HepG2 (cell line): Measurements from ENCODE around the gene RAD51D. TPM values are rescaled to one million over a fixed set of nuclear protein-coding genes. Genes with fewer than 3 reads are reported as not detected.

Experiments
- BCL6 ChIP-seq: IDR thresholded peaks from 2 replicates; pipeline ENCODE4 v1.6.1; 2016; ENCODE audit warnings: missing genetic modification reagents, missing compliant biosample characterization
- IKZF4 ChIP-seq: sonication (generic); formaldehyde crosslinking; IDR thresholded peaks from 2 replicates; pipeline ENCODE4 v1.5.1; 2020; ENCODE audit warnings: borderline replicate concordance, mild to moderate bottlenecking, low read depth, missing genetic modification reagents; ENCODE audit errors: not compliant biosample characterization
- JDP2 ChIP-seq: sonication (generic); formaldehyde crosslinking; IDR thresholded peaks from 2 replicates; pipeline ENCODE4 v1.8.1; 2022; ENCODE audit warnings: missing genetic modification reagents, borderline replicate concordance
- NBN ChIP-seq: fragments of 450-650 bp; conservative IDR thresholded peaks from 2 replicates; pipeline ENCODE4 v1.6.1; 2017
- NFYC ChIP-seq: IDR thresholded peaks from 2 replicates; pipeline ENCODE4 v1.6.1; 2016; ENCODE audit warnings: missing genetic modification reagents, missing compliant biosample characterization
- NR3C1 ChIP-seq: sonication (generic); formaldehyde crosslinking; IDR thresholded peaks from 2 replicates; pipeline ENCODE4 v1.4.0; 2020; ENCODE audit warnings: missing genetic modification reagents
- RFX5 ChIP-seq: IDR thresholded peaks from 2 replicates; pipeline ENCODE4 v1.6.1; 2011; ENCODE audit warnings: low read depth, low read length, improper control_type of control experiment
- RNF219 ChIP-seq: sonication (generic); formaldehyde crosslinking; IDR thresholded peaks from 2 replicates; pipeline ENCODE4 v1.5.0; 2020; ENCODE audit warnings: mild to moderate bottlenecking, missing genetic modification reagents
- SMARCC2 ChIP-seq: fragments of 450-650 bp; IDR thresholded peaks from 2 replicates; pipeline ENCODE4 v1.6.1; 2017; ENCODE audit warnings: antibody characterized with exemption, mild to moderate bottlenecking
- ZNF282 ChIP-seq: fragments of 450-650 bp; IDR thresholded peaks from 2 replicates; pipeline ENCODE4 v1.6.1; 2018; ENCODE audit not compliant: partially characterized antibody
- ZNF451 ChIP-seq: sonication (generic); formaldehyde crosslinking; IDR thresholded peaks from 2 replicates; pipeline ENCODE4 v1.5.0; 2020; ENCODE audit warnings: mild to moderate bottlenecking, missing genetic modification reagents
- ZNF567 ChIP-seq: sonication (generic); formaldehyde crosslinking; IDR thresholded peaks from 2 replicates; pipeline ENCODE4 v1.8.1; 2023; ENCODE audit warnings: mild to moderate bottlenecking, missing genetic modification reagents, borderline replicate concordance
- ZNF652 ChIP-seq: IDR thresholded peaks from 2 replicates; pipeline ENCODE4 v1.6.1; 2016; ENCODE audit warnings: low read depth, borderline replicate concordance
- ZNF674 ChIP-seq: sonication (generic); formaldehyde crosslinking; IDR thresholded peaks from 2 replicates; pipeline ENCODE4 v1.5.0; 2020; ENCODE audit warnings: low read depth, mild to moderate bottlenecking, missing genetic modification reagents
- ZNF841 ChIP-seq: sonication (generic); formaldehyde crosslinking; IDR thresholded peaks from 2 replicates; pipeline ENCODE4 v1.8.1; 2023; ENCODE audit warnings: missing genetic modification reagents, borderline replicate concordance
- polyA plus RNA-seq, 8 experiments: library from polyadenylated mRNA; depleted of rRNA in 3 of 8; stranded (reverse) in 7 of 8; unstranded in 1 of 8; fragments of >200 nt; fragmentation: Illumina TruSeq in 4 of 8; extraction: Trizol in 4 of 8; gene quantifications; 2 replicates each; pipeline versions ENCODE4 v1.2.1 to v1.2.3, GENCODE V29; 2011 to 2016; ENCODE audit warnings: low read depth in 4 of 8, missing spikeins in 1 of 8, mixed read lengths in 1 of 8; ENCODE audit not compliant: insufficient read depth in 1 of 8
- total RNA-seq, 5 experiments: library from RNA; depleted of rRNA; stranded (reverse); fragments of >200 nt; fragmentation: Illumina TruSeq; extraction: Trizol; gene quantifications; 2 replicates each; pipeline ENCODE4 v1.2.3, GENCODE V29; 2016; ENCODE audit warnings: low read depth in 1 of 5
- TF ChIP-seq, protein P1 (sequence below): sonication (generic); formaldehyde crosslinking; IDR thresholded peaks from 2 replicates; pipeline ENCODE4 v1.5.0; 2020; ENCODE audit warnings: mild to moderate bottlenecking, missing genetic modification reagents
- TF ChIP-seq, protein P2 (sequence below): sonication (generic); formaldehyde crosslinking; IDR thresholded peaks from 2 replicates; pipeline ENCODE4 v1.9.0; 2021; ENCODE audit warnings: mild to moderate bottlenecking, missing genetic modification reagents
- TF ChIP-seq, protein P3 (sequence below): sonication (generic); formaldehyde crosslinking; IDR thresholded peaks from 2 replicates; pipeline ENCODE4 v1.8.1; 2023; ENCODE audit warnings: missing genetic modification reagents, inconsistent platforms, borderline replicate concordance

Gene RAD51D
- total and polyA plus RNA-seq, 2 of the 13 experiments (the other 11 are each of a cell fraction or from before 2014, with no cell fraction given): 6.7 to 13.1 TPM

- TF ChIP-seq ZNF674: 0 out of 2 replicates have a peak, but pooled peaks have one; percentile 45
- TF ChIP-seq IKZF4 (CRISPR knock-in tag): no peak
- TF ChIP-seq NR3C1 (CRISPR knock-in tag): no peak
- TF ChIP-seq, protein P1, sequence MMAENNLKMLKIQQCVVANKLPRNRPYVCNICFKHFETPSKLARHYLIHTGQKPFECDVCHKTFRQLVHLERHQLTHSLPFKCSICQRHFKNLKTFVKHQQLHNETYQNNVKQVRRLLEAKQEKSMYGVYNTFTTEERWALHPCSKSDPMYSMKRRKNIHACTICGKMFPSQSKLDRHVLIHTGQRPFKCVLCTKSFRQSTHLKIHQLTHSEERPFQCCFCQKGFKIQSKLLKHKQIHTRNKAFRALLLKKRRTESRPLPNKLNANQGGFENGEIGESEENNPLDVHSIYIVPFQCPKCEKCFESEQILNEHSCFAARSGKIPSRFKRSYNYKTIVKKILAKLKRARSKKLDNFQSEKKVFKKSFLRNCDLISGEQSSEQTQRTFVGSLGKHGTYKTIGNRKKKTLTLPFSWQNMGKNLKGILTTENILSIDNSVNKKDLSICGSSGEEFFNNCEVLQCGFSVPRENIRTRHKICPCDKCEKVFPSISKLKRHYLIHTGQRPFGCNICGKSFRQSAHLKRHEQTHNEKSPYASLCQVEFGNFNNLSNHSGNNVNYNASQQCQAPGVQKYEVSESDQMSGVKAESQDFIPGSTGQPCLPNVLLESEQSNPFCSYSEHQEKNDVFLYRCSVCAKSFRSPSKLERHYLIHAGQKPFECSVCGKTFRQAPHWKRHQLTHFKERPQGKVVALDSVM: no peak
- TF ChIP-seq, protein P2, sequence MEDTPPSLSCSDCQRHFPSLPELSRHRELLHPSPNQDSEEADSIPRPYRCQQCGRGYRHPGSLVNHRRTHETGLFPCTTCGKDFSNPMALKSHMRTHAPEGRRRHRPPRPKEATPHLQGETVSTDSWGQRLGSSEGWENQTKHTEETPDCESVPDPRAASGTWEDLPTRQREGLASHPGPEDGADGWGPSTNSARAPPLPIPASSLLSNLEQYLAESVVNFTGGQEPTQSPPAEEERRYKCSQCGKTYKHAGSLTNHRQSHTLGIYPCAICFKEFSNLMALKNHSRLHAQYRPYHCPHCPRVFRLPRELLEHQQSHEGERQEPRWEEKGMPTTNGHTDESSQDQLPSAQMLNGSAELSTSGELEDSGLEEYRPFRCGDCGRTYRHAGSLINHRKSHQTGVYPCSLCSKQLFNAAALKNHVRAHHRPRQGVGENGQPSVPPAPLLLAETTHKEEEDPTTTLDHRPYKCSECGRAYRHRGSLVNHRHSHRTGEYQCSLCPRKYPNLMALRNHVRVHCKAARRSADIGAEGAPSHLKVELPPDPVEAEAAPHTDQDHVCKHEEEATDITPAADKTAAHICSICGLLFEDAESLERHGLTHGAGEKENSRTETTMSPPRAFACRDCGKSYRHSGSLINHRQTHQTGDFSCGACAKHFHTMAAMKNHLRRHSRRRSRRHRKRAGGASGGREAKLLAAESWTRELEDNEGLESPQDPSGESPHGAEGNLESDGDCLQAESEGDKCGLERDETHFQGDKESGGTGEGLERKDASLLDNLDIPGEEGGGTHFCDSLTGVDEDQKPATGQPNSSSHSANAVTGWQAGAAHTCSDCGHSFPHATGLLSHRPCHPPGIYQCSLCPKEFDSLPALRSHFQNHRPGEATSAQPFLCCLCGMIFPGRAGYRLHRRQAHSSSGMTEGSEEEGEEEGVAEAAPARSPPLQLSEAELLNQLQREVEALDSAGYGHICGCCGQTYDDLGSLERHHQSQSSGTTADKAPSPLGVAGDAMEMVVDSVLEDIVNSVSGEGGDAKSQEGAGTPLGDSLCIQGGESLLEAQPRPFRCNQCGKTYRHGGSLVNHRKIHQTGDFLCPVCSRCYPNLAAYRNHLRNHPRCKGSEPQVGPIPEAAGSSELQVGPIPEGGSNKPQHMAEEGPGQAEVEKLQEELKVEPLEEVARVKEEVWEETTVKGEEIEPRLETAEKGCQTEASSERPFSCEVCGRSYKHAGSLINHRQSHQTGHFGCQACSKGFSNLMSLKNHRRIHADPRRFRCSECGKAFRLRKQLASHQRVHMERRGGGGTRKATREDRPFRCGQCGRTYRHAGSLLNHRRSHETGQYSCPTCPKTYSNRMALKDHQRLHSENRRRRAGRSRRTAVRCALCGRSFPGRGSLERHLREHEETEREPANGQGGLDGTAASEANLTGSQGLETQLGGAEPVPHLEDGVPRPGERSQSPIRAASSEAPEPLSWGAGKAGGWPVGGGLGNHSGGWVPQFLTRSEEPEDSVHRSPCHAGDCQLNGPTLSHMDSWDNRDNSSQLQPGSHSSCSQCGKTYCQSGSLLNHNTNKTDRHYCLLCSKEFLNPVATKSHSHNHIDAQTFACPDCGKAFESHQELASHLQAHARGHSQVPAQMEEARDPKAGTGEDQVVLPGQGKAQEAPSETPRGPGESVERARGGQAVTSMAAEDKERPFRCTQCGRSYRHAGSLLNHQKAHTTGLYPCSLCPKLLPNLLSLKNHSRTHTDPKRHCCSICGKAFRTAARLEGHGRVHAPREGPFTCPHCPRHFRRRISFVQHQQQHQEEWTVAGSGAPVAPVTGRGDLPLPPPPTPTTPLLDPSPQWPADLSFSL (CRISPR knock-in tag): no peak
- TF ChIP-seq RFX5: no peak
- peak; percentile 58 for TF ChIP-seq BCL6 (CRISPR knock-in tag)
- TF ChIP-seq SMARCC2: no peak
- TF ChIP-seq ZNF841 (CRISPR knock-in tag): no peak
- no peak for TF ChIP-seq NFYC (CRISPR knock-in tag)
- no peak for TF ChIP-seq NBN
- TF ChIP-seq ZNF451 (CRISPR knock-in tag): peak; percentile 41; the same call in 1 of the 2 replicates
- TF ChIP-seq ZNF567 (CRISPR knock-in tag): 0 out of 2 replicates have a peak, but pooled peaks have one; percentile 85
- no peak for TF ChIP-seq RNF219 (CRISPR knock-in tag)
- no peak for TF ChIP-seq ZNF282
- no peak for TF ChIP-seq ZNF652 (CRISPR knock-in tag)
- TF ChIP-seq JDP2: no peak; the same call in 1 of the 2 replicates
- TF ChIP-seq, protein P3, sequence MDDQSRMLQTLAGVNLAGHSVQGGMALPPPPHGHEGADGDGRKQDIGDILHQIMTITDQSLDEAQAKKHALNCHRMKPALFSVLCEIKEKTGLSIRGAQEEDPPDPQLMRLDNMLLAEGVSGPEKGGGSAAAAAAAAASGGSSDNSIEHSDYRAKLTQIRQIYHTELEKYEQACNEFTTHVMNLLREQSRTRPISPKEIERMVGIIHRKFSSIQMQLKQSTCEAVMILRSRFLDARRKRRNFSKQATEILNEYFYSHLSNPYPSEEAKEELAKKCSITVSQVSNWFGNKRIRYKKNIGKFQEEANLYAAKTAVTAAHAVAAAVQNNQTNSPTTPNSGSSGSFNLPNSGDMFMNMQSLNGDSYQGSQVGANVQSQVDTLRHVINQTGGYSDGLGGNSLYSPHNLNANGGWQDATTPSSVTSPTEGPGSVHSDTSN (CRISPR knock-in tag): no peak
Observed at GRCh38 chr17:35119370-35120165, at the start of gene RAD51D (continued).
